Measurements from ENCODE around the gene VDAC2.

VDAC2 gene

GRCh38 chr10:75230600-75231038 lies 20.0 kb downstream of the VDAC2 start:
- peak; percentile 88 for DNase-seq (ENCODE audit: low read depth)

DNA sequence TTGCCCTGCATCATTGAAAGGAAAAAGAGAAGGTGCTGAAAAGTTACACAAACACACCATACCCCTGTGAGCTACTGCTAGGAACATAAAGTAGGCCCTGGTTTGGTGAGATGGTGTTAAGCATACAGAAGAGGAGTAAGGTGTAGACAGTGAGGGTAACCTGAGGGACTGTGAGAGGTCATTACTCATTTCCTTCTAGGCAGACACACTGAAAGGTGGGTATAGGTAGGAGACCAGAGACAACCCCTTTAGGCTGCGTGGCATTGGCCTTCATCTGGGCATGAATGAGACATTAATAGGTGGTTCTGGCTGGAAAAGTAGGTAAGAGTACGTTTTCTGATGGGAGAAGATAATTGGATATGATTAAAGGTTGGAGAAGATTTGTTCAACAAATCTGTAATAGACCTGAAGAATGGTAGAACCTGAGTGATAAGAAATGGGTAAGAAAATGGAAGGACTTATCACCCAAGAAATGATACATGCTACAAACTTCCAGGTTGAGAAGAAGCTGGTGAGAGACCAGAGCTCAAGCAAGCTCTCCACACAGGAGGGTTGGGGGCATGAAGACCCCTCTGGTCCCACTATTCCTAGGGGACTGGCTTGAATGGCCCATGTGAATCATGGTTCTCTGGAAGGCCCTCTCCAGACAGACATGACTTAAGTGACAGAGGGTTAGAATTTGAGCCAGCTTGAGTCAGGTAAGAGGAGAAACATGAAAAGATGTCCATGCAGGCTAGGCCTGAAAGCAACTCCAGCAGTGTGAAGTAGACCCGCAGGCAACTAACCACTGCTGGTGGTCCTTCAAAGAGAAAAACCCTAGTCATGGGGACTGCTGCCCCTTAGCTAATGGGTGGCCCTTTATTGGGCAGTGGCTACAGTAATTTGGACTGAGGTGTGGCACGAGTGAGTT lies 21.3 kb downstream of the VDAC2 start:
- DNase-seq (ENCODE audit: low read depth): no peak

GRCh38 chr10:75233444-75234016 lies 22.9 kb downstream of the VDAC2 start:
- DNase-seq (ENCODE audit: low read depth): no peak

DNA sequence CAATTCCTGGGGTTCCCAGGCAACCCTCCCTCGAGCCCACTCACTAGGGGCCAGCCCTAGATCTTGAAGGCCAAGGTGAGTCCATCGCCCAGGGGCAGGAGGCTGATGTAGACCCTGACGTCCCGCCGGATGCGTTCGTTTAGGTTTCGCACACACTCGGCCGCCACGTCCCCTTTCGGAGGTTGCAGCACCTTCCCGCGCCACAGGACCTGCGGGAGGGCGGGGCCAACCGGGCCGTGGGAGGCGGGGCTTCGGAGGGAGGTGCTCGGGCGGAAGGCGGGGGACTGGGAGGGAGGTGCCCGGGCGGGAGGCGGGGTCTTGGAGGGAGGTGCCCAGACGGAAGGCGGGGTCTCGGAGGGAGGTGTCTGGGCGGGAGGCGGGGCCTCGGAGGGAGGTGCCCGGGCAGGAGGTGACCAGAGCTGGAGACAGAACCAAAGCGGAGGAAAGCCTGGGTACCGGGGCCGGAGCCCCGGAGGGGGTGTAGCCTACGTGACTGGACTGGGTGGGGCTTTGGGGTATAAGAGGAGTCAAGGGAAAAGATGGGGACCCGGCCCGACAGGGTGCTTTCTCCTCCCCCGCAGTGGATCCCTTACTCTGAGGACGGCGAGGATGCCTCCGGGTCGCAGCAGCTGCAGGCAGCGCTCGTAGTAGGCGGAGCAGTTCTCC lies 23.6 kb downstream of the VDAC2 start:
- peak; percentile 97 for DNase-seq (ENCODE audit: low read depth)

DNA sequence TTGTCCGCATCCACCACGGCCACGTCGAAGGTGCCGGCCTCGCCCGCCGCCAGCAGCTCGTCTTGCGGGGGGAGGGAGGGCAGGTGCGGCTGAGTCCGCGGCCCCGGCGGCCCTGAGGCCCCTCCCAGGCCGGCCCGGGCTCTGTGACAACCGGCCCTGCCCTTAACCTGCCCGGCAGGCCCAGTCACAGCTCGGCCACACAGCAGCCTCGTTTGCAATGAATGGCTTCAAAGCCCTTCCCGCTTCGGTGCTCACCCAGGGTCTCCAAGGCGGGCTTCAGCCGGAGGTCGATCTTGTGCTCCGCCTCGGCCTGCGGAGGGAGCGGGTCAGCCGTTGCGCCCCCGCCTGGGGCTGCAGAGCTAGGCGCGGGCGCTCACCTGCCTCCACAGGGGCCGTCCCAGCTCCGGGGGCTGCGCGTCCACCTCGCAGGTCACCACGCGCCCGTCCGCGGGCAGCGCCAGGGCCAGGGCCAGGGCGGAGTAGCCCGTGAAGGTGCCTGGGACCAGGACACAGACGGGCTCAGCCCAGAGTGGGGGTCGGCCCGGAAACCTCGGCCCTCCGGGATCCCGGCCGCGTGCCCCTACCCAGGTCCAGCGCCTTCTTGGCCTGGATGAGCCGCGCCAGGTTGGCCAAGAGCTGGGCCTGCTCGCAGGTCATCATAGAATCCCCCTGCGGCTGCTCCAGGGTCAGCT lies 24.2 kb downstream of the VDAC2 start:
- DNase-seq (ENCODE audit: low read depth): no peak

DNA sequence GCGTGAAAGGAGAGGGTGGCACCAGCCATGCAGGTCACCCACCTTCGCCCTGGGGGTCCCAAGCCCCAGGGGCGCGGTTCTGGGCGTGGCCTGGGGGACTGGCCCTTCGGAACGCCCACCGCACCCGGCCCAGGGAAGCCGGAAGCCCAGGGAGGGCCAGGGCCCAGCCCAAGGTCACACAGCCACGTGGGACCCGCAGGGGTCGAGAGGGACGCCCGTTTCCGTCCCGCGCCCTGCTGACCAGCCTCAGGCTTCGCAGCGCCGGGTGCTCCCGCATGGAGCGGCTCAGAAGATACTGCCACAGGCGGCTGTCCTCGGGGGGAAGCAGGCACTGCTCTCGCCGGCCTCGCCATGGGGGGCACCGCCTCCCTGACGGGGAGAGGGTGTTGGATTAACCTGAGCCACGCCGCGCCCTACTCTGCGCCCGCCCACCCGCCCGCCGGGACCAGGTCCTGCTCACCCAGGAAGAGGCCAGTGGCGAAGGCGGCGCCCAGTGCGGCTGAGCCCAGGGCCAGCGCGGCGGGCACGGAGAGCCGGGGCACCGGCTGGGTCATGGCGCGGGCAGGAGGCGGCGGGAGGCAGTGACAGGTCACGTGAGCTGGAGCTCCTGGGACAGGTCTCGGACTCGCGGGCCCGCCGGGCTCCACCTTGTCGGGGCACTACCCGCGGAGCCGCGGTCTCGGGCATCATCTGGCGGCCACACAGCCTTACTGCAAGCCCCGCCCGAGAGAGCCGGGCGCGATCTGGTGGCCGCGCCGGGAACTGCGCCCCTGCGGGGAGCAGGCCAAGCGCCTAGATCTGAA lies 25.0 kb downstream of the VDAC2 start, which contains the start of gene COMTD1:
Gene COMTD1, minus strand, starts transcription at position 583 of the 803 bp plus-strand sequence. Its CDS starts 29 bp downstream, at position 554.
- peak; percentile 89 for DNase-seq (ENCODE audit: low read depth)

DNA sequence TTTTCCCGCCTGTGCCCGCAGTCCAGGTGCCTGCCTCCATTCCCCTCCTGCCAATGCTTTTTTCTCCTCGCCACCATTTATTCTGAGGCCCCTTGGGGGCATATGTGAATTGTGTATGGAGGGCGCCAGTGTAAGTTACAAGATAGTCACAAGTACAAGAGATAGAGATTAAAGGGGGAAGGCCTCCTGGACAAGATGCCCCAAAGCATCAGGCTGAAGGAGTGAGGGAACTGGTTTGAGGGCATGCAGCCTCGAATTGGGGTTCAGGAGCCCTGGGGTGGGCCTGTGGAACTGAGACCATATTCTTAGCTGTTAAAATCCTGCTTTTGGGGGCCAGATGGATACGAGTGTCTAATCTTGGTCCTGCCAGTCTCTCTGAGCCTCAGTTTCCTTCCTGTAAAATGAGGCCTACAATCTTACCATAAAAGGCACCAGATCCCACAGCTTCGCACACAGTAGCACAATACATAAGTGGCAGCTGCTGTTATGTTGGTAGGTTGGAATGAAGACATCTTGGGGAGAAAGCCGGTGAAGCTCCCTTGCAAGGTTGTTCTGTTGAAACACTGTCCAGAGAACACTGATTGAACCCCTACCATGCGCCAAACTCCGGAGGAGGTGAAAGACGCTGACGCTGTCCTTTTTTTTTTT lies 25.7 kb downstream of the VDAC2 start:
- no peak for DNase-seq (ENCODE audit: low read depth)

- DNase-seq (ENCODE audit: low read depth): no peak
Observed at GRCh38 chr10:75238182-75239095, 27.8 kb downstream of the VDAC2 start.

DNA sequence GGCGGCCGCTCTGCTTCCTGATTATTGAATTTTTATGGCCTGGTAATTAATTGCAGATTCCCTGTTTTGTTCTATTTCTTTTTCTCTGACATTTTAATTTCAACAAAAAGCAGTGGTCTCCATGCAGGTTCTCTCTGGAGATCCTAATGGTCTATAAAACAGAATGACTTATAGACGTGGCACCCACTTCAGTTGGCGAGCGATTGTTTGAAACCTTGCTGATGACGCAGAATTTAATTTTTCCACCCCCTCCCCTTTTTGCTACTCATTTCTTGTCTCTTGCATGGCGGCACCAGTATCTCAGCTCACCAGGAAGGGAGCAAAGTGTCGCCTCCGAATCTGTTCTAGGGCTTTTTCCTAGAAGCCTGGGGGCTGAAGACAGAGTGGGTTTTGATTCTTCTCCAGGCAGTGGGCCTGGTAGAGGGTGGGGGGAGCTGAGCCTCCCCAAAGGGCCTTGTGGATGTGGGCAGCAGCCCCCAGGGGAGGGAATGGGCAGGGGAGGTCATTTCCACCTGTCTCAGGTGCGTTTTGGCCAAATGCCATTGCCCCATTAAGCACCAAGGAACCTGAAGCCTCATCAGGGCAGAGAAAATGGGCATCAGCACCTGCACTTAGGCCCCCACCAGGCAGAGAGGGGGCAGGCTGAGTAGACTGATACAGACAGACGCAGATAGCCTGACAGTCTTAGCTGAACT lies 28.6 kb downstream of the VDAC2 start:
- no peak for DNase-seq (ENCODE audit: low read depth)

DNA sequence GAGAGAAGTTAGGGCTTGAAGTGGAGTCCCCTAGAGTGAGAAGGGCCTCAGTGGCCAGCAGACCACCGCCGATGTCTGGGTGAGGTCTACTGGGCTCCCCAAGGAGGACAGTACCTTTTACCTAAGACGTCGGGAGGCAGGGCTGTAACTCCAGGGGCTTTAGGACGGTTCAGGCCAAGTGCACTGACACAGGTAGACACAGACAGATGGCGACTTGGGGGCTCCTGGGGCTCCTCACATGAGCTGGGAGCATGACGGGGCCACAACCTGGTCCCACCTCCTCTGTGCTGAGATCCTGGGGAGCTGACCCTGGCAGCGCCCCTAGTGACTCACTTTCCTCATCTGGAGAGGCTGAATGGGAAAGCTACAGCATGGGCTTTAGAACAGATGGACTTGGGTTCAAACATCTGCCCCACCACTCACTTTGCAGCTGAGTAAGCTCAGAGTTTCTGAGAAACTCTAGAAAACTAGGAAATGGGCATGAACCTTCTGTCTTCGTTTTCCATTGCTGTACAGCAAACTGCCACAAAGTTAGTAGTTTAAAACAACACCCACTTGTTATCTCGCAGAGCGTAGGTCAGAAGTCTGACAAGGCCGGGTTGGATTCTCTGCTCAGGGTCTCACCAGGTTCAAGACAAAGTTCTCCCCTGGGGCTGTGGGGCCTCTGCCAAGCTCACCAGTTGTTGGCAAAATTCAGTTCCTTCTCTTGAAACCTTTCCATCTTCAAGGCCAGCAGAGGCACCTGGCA lies 29.9 kb downstream of the VDAC2 start:
- no peak for DNase-seq (ENCODE audit: low read depth)

DNA sequence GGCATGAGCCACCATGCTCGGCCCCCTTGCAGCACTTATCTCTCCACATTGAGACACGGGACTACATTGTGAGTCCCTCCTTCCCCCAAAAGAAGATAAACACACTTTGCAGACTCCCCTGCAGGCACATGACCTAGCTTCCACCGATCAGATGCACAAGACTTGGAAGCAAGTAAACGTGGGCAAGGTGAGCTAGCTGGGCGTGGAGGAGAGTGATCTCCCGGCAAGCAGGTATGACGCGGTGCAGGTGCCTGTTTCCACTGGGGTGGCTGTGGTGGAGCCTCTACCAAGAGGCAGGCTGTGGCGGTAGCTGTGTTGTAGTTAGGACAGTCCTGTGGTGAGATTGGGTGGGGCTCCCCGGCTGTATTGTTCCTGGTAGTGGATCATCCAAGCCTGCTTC lies 32.8 kb downstream of the VDAC2 start:
- no peak for DNase-seq (ENCODE audit: low read depth)

DNA sequence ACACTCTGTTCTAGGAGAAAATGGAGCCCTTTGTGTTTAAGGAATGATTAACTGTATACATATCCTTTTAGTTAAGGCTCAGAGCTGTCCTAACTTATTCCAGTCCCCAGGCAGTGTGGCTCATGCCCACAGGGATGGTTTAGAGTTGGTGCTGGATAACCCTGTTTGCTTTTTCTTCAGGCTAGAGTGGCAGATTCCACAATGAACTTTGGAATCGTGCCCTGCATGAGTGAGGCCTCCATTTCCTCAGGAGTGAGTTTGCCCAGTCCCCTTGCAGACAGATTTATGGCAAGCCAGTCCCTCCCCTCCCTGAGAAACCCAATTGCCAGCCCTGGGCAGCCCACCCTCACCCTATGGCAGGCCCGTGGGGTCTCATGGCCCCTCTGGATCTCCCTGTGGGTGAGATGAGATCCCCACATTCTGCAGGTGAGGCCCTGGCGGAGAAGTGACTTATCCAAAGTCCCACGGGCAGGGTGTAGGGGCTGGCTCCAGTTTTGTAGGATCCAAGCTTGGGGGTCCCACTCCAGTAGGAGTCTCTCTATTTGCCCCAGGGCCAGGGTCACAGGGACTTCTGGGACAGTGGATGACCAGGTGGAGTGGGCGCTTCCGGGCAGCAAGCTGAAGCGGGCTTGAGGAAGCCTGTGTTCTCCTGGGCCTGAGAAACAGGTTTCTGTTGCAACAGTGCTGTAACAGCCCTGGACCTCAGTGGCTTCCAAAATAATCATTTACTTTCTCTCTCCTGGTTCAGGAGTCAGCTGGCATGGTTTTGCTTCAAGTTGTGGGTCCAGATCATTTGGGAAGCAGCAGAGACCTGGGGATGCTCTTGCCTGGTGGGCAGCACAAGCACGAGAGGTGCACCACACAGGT lies 34.1 kb downstream of the VDAC2 start:
- DNase-seq (ENCODE audit: low read depth): no peak

- no peak for DNase-seq (ENCODE audit: low read depth)
Observed at GRCh38 chr10:75245354-75246250, 35.0 kb downstream of the VDAC2 start.

DNA sequence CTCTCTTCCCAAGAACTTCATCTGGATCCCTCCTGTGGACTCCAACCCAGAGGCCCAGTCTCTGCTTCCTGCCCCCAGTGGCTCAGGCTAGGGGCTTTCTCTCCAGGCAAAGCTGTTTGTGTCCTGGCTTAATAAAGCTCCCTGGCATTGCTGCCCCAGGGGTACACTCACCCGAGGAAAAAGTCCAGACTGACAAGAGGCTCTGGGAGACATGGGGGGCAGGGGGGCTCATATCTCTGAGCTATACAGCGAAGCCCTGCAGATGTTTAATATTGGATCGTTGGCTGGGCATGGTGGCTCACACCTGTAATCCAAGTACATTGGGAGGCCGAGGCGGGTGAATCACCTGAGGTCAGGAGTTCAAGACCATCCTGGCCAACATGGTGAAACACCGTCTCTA lies 35.9 kb downstream of the VDAC2 start:
- DNase-seq (ENCODE audit: low read depth): no peak

DNA sequence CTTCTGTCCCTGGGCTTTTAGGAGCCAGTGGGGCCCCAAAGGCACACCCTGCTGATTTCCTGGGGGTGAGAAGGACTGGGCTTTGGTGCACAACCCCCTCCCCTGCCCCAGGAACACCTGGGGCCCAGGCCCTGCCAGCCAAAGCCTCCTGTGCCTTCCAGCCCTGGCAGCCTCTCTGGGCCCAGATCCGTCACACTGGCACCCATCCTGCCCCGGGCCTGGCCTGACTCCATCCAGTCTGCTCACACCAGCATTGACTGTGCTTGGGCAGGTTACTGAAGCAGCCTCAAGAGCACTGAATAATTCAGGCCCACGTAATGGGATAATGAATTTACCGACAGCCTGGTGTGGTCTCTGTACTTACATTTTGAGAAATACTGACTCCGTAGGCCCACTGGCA lies 37.2 kb downstream of the VDAC2 start:
- DNase-seq (ENCODE audit: low read depth): no peak

DNA sequence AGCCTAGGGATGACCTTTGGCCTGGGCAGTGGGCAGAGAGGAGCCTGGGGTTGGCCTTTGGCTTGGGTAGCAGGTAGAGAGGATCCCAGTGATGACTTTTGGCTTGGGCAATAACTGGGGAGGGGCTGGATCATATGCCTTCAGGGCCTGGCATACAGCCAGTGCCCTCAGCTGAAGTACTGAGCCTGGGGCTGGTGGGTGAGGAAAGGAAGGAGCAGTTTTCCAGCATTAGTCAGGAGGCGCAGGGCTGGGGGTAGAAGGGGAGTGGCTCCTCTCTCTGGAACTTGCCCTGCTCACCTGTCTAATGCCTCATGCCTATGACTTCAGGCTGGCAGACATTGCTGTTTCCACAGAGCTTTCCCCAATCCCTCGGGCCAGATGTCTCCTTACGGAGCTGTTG lies 40.3 kb downstream of the VDAC2 start:
- DNase-seq (ENCODE audit: low read depth): no peak
